Measurements from ENCODE around the gene HCRTR1.

GRCh38 chr1:31643976-31644559, 26.6 kb downstream of the HCRTR1 start:
- TF ChIP-seq CTCF (IDR thresholded peaks at IDR 0.05): no peak
- TF ChIP-seq EP300 (IDR thresholded peaks at IDR 0.05; ENCODE audit: borderline replicate concordance in 1 of 2, low read depth in 1 of 2, low read length in 1 of 2): no peak
